Measurements from ENCODE around the gene RBM48. TPM values are rescaled to one million over a fixed set of nuclear protein-coding genes. Genes with fewer than 3 reads are reported as not detected.
A peak's percentile ranks its signal among the peaks of the same experiment; 100 is the strongest.
"Not testable (repeated sequence)": the region's sequence is repeated elsewhere in the genome, so short reads cannot be mapped to it uniquely, and the experiment has no call there.

RBM48 gene
- polyA plus RNA-seq (2013, experiment 1 of 2), result 12.2 TPM
- 13.1 TPM for polyA plus RNA-seq (2013, experiment 2 of 2)

DNA sequence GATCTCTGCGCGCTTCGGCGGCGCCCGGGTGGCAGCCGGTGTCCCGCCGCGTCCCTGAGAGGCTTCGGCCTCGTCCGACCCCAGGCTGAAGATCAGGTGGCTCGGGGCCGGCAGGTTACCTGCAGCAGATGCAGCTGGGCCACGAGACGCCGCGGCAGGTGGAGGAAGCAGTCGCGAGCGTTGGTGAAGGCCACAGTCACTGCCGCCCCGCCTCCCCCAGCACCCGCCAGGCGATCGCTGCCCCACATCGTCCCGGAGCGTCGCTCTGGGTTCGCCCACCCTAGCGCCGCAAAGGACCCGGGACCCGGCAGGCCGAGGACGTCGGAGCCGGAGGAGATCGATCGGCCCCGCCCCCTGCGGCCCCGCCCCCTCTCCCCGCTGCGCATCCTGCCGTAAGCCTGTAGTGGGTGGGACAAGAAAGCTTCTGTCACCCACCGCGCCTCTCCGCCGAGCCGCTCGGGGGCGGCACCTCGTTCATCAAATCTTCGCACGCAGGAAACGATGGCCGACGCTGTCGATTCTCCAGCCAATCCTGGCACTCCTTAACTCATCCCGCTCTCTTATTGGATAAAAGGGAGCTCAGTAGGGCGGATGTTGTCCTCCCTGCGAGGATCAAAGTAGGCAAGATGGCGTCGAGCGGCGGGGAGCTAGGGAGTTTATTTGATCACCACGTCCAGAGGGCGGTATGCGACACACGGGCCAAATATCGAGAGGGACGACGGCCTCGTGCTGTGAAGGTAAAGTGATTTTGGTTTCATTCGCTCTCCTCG is at the start of gene RBM48, which contains the start of gene PEX1:
Gene RBM48 (plus strand): TSS at position 608 of the 770 bp plus-strand sequence. CDS start 19 bp downstream, at position 627.
Gene PEX1 (minus strand): TSS at position 333 of the 770 bp plus-strand sequence. CDS start 85 bp downstream, at position 248.
- H3K23ac ChIP-seq (ENCODE audit: low read depth, low read length, poor library complexity), result peak within 1 kb of the TSS; percentile 95
- H2BK15ac ChIP-seq (ENCODE audit: low read length), result no peak within 1 kb of the TSS
- H3K4me3 ChIP-seq (ENCODE audit: low read length in 2 of 2), result peak within 1 kb of the TSS; percentile 98 to 99
- H2BK12ac ChIP-seq (ENCODE audit: low read length), result no peak within 1 kb of the TSS
- peak within 1 kb of the TSS; percentile 97 for H2AFZ ChIP-seq (ENCODE audit: low read length)
- H3K9me3 ChIP-seq (replicated peaks in 1 of 2; ENCODE audit: control insufficient read depth in 2 of 2, insufficient read depth in 1 of 2, low read depth in 1 of 2, low read length in 2 of 2), result no peaks in the 10 kb centered on the region
- peak within 1 kb of the TSS; percentile 60 for H3K27ac ChIP-seq (replicated peaks; ENCODE audit: low read length)
- no peaks in the 10 kb centered on the region for H3K27me3 ChIP-seq (ENCODE audit: control insufficient read depth in 3 of 3, insufficient read depth in 3 of 3, low read depth in 1 of 3, low read length in 3 of 3)
- peak within 1 kb of the TSS; percentile 79 for H3K4me2 ChIP-seq (ENCODE audit: insufficient read depth, low read length, poor library complexity, severe bottlenecking)
- peak within 1 kb of the TSS; percentile 93 for H3K18ac ChIP-seq (ENCODE audit: low read length)
- peaks cover 11 to 33% of the 10 kb centered on the region in 2 donors for H3K36me3 ChIP-seq (replicated peaks in 1 of 2; ENCODE audit: control insufficient read depth in 2 of 2, insufficient read depth in 2 of 2, low read length in 2 of 2)
- WGBS, 2 donors (ENCODE audit: extremely low coverage in 2 of 2, insufficient read length in 2 of 2, insufficient replicate concordance in 1 of 2), result no CpG with 5 or more reads among the region's 79 CpGs
- no peak within 1 kb of the TSS for H2BK120ac ChIP-seq (ENCODE audit: low read depth, low read length)
- DNase-seq (ENCODE audit: low spot score), result peak; percentile 98
- H4K91ac ChIP-seq (ENCODE audit: low read depth, low read length, poor library complexity), result no peak within 1 kb of the TSS
- no peak within 1 kb of the TSS for H3K4ac ChIP-seq (ENCODE audit: low read length)
- no peak within 1 kb of the TSS for H4K8ac ChIP-seq (ENCODE audit: low read depth, low read length)
- H3K79me1 ChIP-seq (ENCODE audit: low read depth, low read length), result peaks cover 5% of the 10 kb centered on the region
- no peak within 1 kb of the TSS for H3K14ac ChIP-seq (ENCODE audit: low read length)
- peaks cover 0 to 7% of the 10 kb centered on the region in 2 donors for H3K4me1 ChIP-seq (ENCODE audit: control insufficient read depth in 2 of 2, insufficient read depth in 1 of 2, low read depth in 1 of 2, low read length in 2 of 2)
- H3K9ac ChIP-seq (ENCODE audit: low read depth, low read length, poor library complexity), result peak within 1 kb of the TSS; percentile 97
- H2AK5ac ChIP-seq (ENCODE audit: low read depth, low read length), result peak within 1 kb of the TSS; percentile 90
- no peak within 1 kb of the TSS for H2BK5ac ChIP-seq (ENCODE audit: low read length)

DNA sequence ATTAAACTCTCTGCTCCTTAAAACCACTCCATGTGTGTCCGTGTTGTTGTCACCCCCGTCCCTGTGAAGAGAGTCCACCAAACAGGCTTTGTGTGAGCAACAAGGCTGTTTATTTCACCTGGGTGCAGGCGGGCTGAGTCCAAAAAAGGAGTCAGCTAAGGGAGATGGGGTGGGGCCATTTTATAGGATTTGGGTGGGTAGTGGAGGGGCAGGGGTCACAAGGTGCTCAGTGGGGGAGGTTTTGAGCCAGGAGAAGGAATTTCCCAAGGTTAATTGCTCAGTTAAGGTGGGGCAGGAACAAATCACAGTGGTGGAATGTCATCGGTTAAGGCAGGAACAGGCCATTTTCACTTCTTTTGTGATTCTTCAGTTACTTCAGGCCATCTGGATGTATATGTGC is 49.4 kb upstream of the RBM48 start:
- H3K4me1 ChIP-seq (ENCODE audit: control insufficient read depth in 2 of 2, insufficient read depth in 1 of 2, low read depth in 1 of 2, low read length in 2 of 2), result not testable (repeated sequence)

DNA sequence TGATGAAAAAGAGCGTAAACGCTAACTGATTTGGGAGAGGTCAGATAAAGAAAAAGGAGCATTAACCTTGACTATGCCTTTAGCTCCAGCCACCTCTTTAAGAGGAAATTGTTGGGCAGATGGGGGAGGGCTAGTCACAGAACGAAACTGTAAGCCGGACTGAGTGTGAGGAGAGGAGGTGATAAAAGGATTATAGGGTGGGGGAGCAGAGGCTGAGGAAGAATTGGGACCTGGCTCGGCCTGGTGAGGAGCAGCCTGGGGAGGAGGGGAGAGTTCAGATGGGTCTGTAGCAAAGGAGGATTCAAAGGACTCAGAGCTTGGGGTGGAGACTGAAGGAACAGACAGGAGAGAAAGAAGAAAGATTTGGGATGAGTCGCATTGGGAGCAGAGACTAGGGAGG is 45.0 kb upstream of the RBM48 start:
- H2AFZ ChIP-seq (ENCODE audit: low read length); DNase-seq (ENCODE audit: low spot score); H3K9ac ChIP-seq (ENCODE audit: low read depth, low read length, poor library complexity); H2AK5ac ChIP-seq (ENCODE audit: low read depth, low read length); H4K8ac ChIP-seq (ENCODE audit: low read depth, low read length); H4K91ac ChIP-seq (ENCODE audit: low read depth, low read length, poor library complexity); H3K23ac ChIP-seq (ENCODE audit: low read depth, low read length, poor library complexity); H3K4ac ChIP-seq (ENCODE audit: low read length); H3K4me2 ChIP-seq (ENCODE audit: insufficient read depth, low read length, poor library complexity, severe bottlenecking); H2BK120ac ChIP-seq (ENCODE audit: low read depth, low read length); H2BK12ac ChIP-seq (ENCODE audit: low read length); H3K4me3 ChIP-seq (ENCODE audit: low read length in 2 of 2); H3K9me3 ChIP-seq (replicated peaks in 1 of 2; ENCODE audit: control insufficient read depth in 2 of 2, insufficient read depth in 1 of 2, low read depth in 1 of 2, low read length in 2 of 2); H3K27ac ChIP-seq (replicated peaks; ENCODE audit: low read length); H2BK5ac ChIP-seq (ENCODE audit: low read length); H2BK15ac ChIP-seq (ENCODE audit: low read length); H3K79me1 ChIP-seq (ENCODE audit: low read depth, low read length); H3K4me1 ChIP-seq (ENCODE audit: control insufficient read depth in 2 of 2, insufficient read depth in 1 of 2, low read depth in 1 of 2, low read length in 2 of 2); H3K14ac ChIP-seq (ENCODE audit: low read length); H3K27me3 ChIP-seq (ENCODE audit: control insufficient read depth in 3 of 3, insufficient read depth in 3 of 3, low read depth in 1 of 3, low read length in 3 of 3); H3K18ac ChIP-seq (ENCODE audit: low read length): not testable (repeated sequence)
- peaks cover 6 to 36% of the 10 kb centered on the region in 2 donors for H3K36me3 ChIP-seq (replicated peaks in 1 of 2; ENCODE audit: control insufficient read depth in 2 of 2, insufficient read depth in 2 of 2, low read length in 2 of 2)
- WGBS, 2 donors (ENCODE audit: extremely low coverage in 2 of 2, insufficient read length in 2 of 2, insufficient replicate concordance in 1 of 2), result no CpG with 5 or more reads among the region's 6 CpGs

More for the DNA sequence above, 49.4 kb upstream of the RBM48 start:
- not testable (repeated sequence) for DNase-seq (ENCODE audit: low spot score); H2BK15ac ChIP-seq (ENCODE audit: low read length); H3K23ac ChIP-seq (ENCODE audit: low read depth, low read length, poor library complexity); H4K8ac ChIP-seq (ENCODE audit: low read depth, low read length); H2BK5ac ChIP-seq (ENCODE audit: low read length); H3K27me3 ChIP-seq (ENCODE audit: control insufficient read depth in 3 of 3, insufficient read depth in 3 of 3, low read depth in 1 of 3, low read length in 3 of 3); H3K9ac ChIP-seq (ENCODE audit: low read depth, low read length, poor library complexity); H3K79me1 ChIP-seq (ENCODE audit: low read depth, low read length); H3K27ac ChIP-seq (replicated peaks; ENCODE audit: low read length); H4K91ac ChIP-seq (ENCODE audit: low read depth, low read length, poor library complexity); H3K4me2 ChIP-seq (ENCODE audit: insufficient read depth, low read length, poor library complexity, severe bottlenecking); H3K4me3 ChIP-seq (ENCODE audit: low read length in 2 of 2); H3K4ac ChIP-seq (ENCODE audit: low read length); H2BK120ac ChIP-seq (ENCODE audit: low read depth, low read length); H3K14ac ChIP-seq (ENCODE audit: low read length); H3K9me3 ChIP-seq (replicated peaks in 1 of 2; ENCODE audit: control insufficient read depth in 2 of 2, insufficient read depth in 1 of 2, low read depth in 1 of 2, low read length in 2 of 2); H3K36me3 ChIP-seq (replicated peaks in 1 of 2; ENCODE audit: control insufficient read depth in 2 of 2, insufficient read depth in 2 of 2, low read length in 2 of 2); H2BK12ac ChIP-seq (ENCODE audit: low read length); H2AFZ ChIP-seq (ENCODE audit: low read length); H3K18ac ChIP-seq (ENCODE audit: low read length); H2AK5ac ChIP-seq (ENCODE audit: low read depth, low read length)
- no CpG with 5 or more reads among the region's 4 CpGs for WGBS, 2 donors (ENCODE audit: extremely low coverage in 2 of 2, insufficient read length in 2 of 2, insufficient replicate concordance in 1 of 2)

DNA sequence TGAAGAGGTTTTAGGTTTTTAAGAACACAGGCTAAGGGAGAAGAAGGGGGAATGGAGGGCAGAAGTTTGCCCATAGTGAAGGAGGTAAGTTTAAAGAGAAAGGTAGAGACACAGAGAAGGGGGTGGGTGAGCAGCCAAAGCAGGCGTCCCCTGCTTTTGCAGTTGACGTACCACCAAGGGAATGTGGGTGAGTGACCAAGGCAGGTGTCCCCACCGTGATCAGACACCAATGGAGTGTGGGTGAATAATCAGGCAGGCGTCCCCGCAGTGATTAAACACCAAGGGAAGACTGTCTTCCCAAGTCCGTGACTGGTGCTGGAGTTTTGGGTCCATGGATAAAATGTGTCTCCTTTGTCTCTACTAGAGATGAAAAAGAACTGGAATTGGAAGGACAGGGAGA is 44.4 kb upstream of the RBM48 start:
- H2BK5ac ChIP-seq (ENCODE audit: low read length); H3K14ac ChIP-seq (ENCODE audit: low read length); H3K27ac ChIP-seq (replicated peaks; ENCODE audit: low read length); H2BK12ac ChIP-seq (ENCODE audit: low read length); H3K4me2 ChIP-seq (ENCODE audit: insufficient read depth, low read length, poor library complexity, severe bottlenecking); H3K4me3 ChIP-seq (ENCODE audit: low read length in 2 of 2); H4K91ac ChIP-seq (ENCODE audit: low read depth, low read length, poor library complexity); H2AFZ ChIP-seq (ENCODE audit: low read length); H3K9ac ChIP-seq (ENCODE audit: low read depth, low read length, poor library complexity); H2AK5ac ChIP-seq (ENCODE audit: low read depth, low read length); H3K9me3 ChIP-seq (replicated peaks in 1 of 2; ENCODE audit: control insufficient read depth in 2 of 2, insufficient read depth in 1 of 2, low read depth in 1 of 2, low read length in 2 of 2); H2BK15ac ChIP-seq (ENCODE audit: low read length); H3K4ac ChIP-seq (ENCODE audit: low read length); H3K4me1 ChIP-seq (ENCODE audit: control insufficient read depth in 2 of 2, insufficient read depth in 1 of 2, low read depth in 1 of 2, low read length in 2 of 2); H2BK120ac ChIP-seq (ENCODE audit: low read depth, low read length); DNase-seq (ENCODE audit: low spot score); H3K79me1 ChIP-seq (ENCODE audit: low read depth, low read length); H3K23ac ChIP-seq (ENCODE audit: low read depth, low read length, poor library complexity); H3K18ac ChIP-seq (ENCODE audit: low read length); H4K8ac ChIP-seq (ENCODE audit: low read depth, low read length); H3K27me3 ChIP-seq (ENCODE audit: control insufficient read depth in 3 of 3, insufficient read depth in 3 of 3, low read depth in 1 of 3, low read length in 3 of 3): not testable (repeated sequence)
- WGBS, 2 donors (ENCODE audit: extremely low coverage in 2 of 2, insufficient read length in 2 of 2, insufficient replicate concordance in 1 of 2), result no CpG with 5 or more reads among the region's 6 CpGs
- peaks cover 7 to 42% of the 10 kb centered on the region in 2 donors for H3K36me3 ChIP-seq (replicated peaks in 1 of 2; ENCODE audit: control insufficient read depth in 2 of 2, insufficient read depth in 2 of 2, low read length in 2 of 2)
